WTC11 (cell line): ENCODE data around the gene ARAP1.

Experiments
- CREB1 ChIP-seq: sonication (generic); formaldehyde crosslinking; IDR thresholded peaks from 2 replicates; pipeline ENCODE4 v1.8.0; 2023; ENCODE audit warnings: mild to moderate bottlenecking, missing genetic modification reagents
- ELF4 ChIP-seq: sonication (generic); formaldehyde crosslinking; IDR thresholded peaks from 2 replicates; pipeline ENCODE4 v1.8.1; 2022; ENCODE audit warnings: low read depth, mild to moderate bottlenecking, moderate library complexity, missing genetic modification reagents
- FOXP1 ChIP-seq: sonication (generic); formaldehyde crosslinking; IDR thresholded peaks from 2 replicates; pipeline ENCODE4 v1.8.0; 2022; ENCODE audit warnings: missing genetic modification reagents, mild to moderate bottlenecking, moderate library complexity, borderline replicate concordance
- GABPB1 ChIP-seq: sonication (generic); formaldehyde crosslinking; IDR thresholded peaks from 2 replicates; pipeline ENCODE4 v1.8.1; 2023; ENCODE audit warnings: mild to moderate bottlenecking, missing genetic modification reagents
- JUN ChIP-seq: sonication (generic); formaldehyde crosslinking; IDR thresholded peaks from 2 replicates; pipeline ENCODE4 v1.8.0; 2023; ENCODE audit warnings: mild to moderate bottlenecking, missing genetic modification reagents
- NFYB ChIP-seq: sonication (generic); formaldehyde crosslinking; conservative IDR thresholded peaks from 2 replicates; pipeline ENCODE4 v1.8.0; 2022; ENCODE audit warnings: low read depth, missing genetic modification reagents
- NR2C2 ChIP-seq: sonication (generic); formaldehyde crosslinking; IDR thresholded peaks from 2 replicates; pipeline ENCODE4 v1.8.0; 2022; ENCODE audit warnings: mild to moderate bottlenecking, missing genetic modification reagents
- TF ChIP-seq, protein P1 (sequence below): fragments of 200-600 bp; IDR thresholded peaks from 2 replicates; pipeline ENCODE4 v1.8.0; 2022; ENCODE audit warnings: antibody characterized with exemption
- TF ChIP-seq, protein P2 (sequence below): sonication (generic); formaldehyde crosslinking; conservative IDR thresholded peaks from 2 replicates; pipeline ENCODE4 v1.8.1; 2022; ENCODE audit warnings: mild to moderate bottlenecking, missing genetic modification reagents
- TF ChIP-seq, protein P3 (sequence below): sonication (generic); formaldehyde crosslinking; IDR thresholded peaks from 2 replicates; pipeline ENCODE4 v1.8.1; 2022; ENCODE audit warnings: low read depth, missing genetic modification reagents, borderline replicate concordance
- TF ChIP-seq, protein P4 (sequence below): sonication (generic); formaldehyde crosslinking; IDR thresholded peaks from 2 replicates; pipeline ENCODE4 v1.8.0; 2022; ENCODE audit warnings: mild to moderate bottlenecking, missing genetic modification reagents
- TF ChIP-seq, protein P5 (sequence below): sonication (generic); formaldehyde crosslinking; IDR thresholded peaks from 2 replicates; pipeline ENCODE4 v1.8.1; 2022; ENCODE audit warnings: low read depth, mild to moderate bottlenecking, moderate library complexity, missing genetic modification reagents, borderline replicate concordance
- TF ChIP-seq, protein P6 (sequence below): sonication (generic); formaldehyde crosslinking; IDR thresholded peaks from 2 replicates; pipeline ENCODE4 v1.8.0; 2023; ENCODE audit warnings: mild to moderate bottlenecking, missing genetic modification reagents
- TF ChIP-seq, protein P7 (sequence below): fragments of 250-450 bp; sonication (Bioruptor Pico); IDR thresholded peaks from 2 replicates; pipeline ENCODE4 v1.9.0; 2021; ENCODE audit warnings: mild to moderate bottlenecking, borderline replicate concordance

DNA sequence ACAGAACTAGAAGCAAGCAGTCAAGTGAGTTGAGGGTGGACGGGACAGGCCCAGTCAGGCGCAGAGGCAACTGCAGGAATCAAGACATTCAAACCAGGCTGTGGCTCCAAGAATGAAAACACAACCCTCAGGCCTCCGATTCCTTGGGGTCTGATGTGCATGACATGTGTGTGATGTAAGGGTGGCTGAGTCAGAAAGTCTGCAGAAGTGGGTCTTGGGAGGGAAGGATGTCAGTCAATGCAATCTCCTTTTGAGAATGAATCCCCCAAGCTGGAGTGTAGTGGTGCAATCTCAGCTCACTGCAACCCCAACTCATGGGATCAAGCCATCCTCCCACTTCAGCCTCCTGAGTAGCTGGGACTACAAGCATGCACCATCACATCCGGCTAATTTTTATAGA lies 62.0 kb downstream of the ARAP1 start:
- TF ChIP-seq, protein P1, sequence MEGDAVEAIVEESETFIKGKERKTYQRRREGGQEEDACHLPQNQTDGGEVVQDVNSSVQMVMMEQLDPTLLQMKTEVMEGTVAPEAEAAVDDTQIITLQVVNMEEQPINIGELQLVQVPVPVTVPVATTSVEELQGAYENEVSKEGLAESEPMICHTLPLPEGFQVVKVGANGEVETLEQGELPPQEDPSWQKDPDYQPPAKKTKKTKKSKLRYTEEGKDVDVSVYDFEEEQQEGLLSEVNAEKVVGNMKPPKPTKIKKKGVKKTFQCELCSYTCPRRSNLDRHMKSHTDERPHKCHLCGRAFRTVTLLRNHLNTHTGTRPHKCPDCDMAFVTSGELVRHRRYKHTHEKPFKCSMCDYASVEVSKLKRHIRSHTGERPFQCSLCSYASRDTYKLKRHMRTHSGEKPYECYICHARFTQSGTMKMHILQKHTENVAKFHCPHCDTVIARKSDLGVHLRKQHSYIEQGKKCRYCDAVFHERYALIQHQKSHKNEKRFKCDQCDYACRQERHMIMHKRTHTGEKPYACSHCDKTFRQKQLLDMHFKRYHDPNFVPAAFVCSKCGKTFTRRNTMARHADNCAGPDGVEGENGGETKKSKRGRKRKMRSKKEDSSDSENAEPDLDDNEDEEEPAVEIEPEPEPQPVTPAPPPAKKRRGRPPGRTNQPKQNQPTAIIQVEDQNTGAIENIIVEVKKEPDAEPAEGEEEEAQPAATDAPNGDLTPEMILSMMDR: no peak
- TF ChIP-seq ELF4 (CRISPR knock-in tag): no peak
- TF ChIP-seq, protein P2, sequence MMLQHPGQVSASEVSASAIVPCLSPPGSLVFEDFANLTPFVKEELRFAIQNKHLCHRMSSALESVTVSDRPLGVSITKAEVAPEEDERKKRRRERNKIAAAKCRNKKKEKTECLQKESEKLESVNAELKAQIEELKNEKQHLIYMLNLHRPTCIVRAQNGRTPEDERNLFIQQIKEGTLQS: no peak
- TF ChIP-seq, protein P3, sequence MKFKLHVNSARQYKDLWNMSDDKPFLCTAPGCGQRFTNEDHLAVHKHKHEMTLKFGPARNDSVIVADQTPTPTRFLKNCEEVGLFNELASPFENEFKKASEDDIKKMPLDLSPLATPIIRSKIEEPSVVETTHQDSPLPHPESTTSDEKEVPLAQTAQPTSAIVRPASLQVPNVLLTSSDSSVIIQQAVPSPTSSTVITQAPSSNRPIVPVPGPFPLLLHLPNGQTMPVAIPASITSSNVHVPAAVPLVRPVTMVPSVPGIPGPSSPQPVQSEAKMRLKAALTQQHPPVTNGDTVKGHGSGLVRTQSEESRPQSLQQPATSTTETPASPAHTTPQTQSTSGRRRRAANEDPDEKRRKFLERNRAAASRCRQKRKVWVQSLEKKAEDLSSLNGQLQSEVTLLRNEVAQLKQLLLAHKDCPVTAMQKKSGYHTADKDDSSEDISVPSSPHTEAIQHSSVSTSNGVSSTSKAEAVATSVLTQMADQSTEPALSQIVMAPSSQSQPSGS (CRISPR knock-in tag): no peak
- TF ChIP-seq, protein P4, sequence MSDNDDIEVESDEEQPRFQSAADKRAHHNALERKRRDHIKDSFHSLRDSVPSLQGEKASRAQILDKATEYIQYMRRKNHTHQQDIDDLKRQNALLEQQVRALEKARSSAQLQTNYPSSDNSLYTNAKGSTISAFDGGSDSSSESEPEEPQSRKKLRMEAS (CRISPR knock-in tag): no peak
- TF ChIP-seq, protein P5, sequence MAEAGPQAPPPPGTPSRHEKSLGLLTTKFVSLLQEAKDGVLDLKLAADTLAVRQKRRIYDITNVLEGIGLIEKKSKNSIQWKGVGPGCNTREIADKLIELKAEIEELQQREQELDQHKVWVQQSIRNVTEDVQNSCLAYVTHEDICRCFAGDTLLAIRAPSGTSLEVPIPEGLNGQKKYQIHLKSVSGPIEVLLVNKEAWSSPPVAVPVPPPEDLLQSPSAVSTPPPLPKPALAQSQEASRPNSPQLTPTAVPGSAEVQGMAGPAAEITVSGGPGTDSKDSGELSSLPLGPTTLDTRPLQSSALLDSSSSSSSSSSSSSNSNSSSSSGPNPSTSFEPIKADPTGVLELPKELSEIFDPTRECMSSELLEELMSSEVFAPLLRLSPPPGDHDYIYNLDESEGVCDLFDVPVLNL (CRISPR knock-in tag): no peak
- no peak for TF ChIP-seq JUN
- no peak for TF ChIP-seq CREB1 (CRISPR knock-in tag)
- no peak for TF ChIP-seq NR2C2 (CRISPR knock-in tag)
- TF ChIP-seq, protein P6, sequence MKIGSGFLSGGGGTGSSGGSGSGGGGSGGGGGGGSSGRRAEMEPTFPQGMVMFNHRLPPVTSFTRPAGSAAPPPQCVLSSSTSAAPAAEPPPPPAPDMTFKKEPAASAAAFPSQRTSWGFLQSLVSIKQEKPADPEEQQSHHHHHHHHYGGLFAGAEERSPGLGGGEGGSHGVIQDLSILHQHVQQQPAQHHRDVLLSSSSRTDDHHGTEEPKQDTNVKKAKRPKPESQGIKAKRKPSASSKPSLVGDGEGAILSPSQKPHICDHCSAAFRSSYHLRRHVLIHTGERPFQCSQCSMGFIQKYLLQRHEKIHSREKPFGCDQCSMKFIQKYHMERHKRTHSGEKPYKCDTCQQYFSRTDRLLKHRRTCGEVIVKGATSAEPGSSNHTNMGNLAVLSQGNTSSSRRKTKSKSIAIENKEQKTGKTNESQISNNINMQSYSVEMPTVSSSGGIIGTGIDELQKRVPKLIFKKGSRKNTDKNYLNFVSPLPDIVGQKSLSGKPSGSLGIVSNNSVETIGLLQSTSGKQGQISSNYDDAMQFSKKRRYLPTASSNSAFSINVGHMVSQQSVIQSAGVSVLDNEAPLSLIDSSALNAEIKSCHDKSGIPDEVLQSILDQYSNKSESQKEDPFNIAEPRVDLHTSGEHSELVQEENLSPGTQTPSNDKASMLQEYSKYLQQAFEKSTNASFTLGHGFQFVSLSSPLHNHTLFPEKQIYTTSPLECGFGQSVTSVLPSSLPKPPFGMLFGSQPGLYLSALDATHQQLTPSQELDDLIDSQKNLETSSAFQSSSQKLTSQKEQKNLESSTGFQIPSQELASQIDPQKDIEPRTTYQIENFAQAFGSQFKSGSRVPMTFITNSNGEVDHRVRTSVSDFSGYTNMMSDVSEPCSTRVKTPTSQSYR (CRISPR knock-in tag): no peak
- TF ChIP-seq GABPB1 (CRISPR knock-in tag): no peak
- no peak for TF ChIP-seq FOXP1
- TF ChIP-seq NFYB: no peak
- TF ChIP-seq, protein P7, sequence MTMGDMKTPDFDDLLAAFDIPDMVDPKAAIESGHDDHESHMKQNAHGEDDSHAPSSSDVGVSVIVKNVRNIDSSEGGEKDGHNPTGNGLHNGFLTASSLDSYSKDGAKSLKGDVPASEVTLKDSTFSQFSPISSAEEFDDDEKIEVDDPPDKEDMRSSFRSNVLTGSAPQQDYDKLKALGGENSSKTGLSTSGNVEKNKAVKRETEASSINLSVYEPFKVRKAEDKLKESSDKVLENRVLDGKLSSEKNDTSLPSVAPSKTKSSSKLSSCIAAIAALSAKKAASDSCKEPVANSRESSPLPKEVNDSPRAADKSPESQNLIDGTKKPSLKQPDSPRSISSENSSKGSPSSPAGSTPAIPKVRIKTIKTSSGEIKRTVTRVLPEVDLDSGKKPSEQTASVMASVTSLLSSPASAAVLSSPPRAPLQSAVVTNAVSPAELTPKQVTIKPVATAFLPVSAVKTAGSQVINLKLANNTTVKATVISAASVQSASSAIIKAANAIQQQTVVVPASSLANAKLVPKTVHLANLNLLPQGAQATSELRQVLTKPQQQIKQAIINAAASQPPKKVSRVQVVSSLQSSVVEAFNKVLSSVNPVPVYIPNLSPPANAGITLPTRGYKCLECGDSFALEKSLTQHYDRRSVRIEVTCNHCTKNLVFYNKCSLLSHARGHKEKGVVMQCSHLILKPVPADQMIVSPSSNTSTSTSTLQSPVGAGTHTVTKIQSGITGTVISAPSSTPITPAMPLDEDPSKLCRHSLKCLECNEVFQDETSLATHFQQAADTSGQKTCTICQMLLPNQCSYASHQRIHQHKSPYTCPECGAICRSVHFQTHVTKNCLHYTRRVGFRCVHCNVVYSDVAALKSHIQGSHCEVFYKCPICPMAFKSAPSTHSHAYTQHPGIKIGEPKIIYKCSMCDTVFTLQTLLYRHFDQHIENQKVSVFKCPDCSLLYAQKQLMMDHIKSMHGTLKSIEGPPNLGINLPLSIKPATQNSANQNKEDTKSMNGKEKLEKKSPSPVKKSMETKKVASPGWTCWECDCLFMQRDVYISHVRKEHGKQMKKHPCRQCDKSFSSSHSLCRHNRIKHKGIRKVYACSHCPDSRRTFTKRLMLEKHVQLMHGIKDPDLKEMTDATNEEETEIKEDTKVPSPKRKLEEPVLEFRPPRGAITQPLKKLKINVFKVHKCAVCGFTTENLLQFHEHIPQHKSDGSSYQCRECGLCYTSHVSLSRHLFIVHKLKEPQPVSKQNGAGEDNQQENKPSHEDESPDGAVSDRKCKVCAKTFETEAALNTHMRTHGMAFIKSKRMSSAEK (CRISPR knock-in tag): no peak
